Kidney (tissue), 14 donors: Measurements from ENCODE around the gene TMEM222. TPM values are rescaled to one million over a fixed set of nuclear protein-coding genes. Genes with fewer than 3 reads are reported as not detected.

Experiments used
- DNase-seq, 5 donors: peaks; one replicate each; pipeline ENCODE4 v3.0.0-alpha.2; 2013 to 2020
- FAIRE-seq: peaks from 2 replicates; lab custom pipeline; 2012; peaks lifted over from hg19 to GRCh38; lab: Jason Lieb, UNC
- H3K27ac ChIP-seq, 2 donors: one replicate each; pipeline ENCODE4 v1.7.0; 2013; ENCODE audit warnings: low read depth in 2 of 2, low read length in 2 of 2, inconsistent platforms in 1 of 2
- H3K27me3 ChIP-seq: one replicate; pipeline ENCODE4 v1.7.1; 2013; ENCODE audit warnings: low read length, inconsistent platforms; ENCODE audit not compliant: control insufficient read depth, insufficient read depth
- H3K36me3 ChIP-seq, 3 donors: one replicate each; pipeline versions ENCODE4 v1.7.0 to v1.7.1; 2013; ENCODE audit warnings: low read length in 3 of 3, control low read depth in 1 of 3, inconsistent platforms in 1 of 3; ENCODE audit not compliant: insufficient read depth in 3 of 3, control insufficient read depth in 2 of 3
- H3K4me1 ChIP-seq, 3 donors: one replicate each; pipeline versions ENCODE4 v1.7.0 to v1.7.1; 2013; ENCODE audit warnings: low read length in 3 of 3, inconsistent platforms in 1 of 3, low read depth in 1 of 3; ENCODE audit not compliant: control insufficient read depth in 2 of 3, insufficient read depth in 2 of 3
- H3K4me3 ChIP-seq, 3 donors: one replicate each; pipeline versions ENCODE4 v1.7.0 to v1.8.1; 2013; ENCODE audit warnings: low read length in 3 of 3, control low read depth in 1 of 3, inconsistent platforms in 1 of 3
- H3K9ac ChIP-seq, 3 donors: one replicate each; pipeline versions ENCODE4 v1.7.0 to v1.7.1; 2013; ENCODE audit warnings: low read length in 3 of 3, control low read depth in 1 of 3, inconsistent platforms in 1 of 3
- H3K9me3 ChIP-seq, 3 donors: one replicate each; pipeline versions ENCODE4 v1.7.0 to v1.7.1; 2013; ENCODE audit warnings: low read length in 3 of 3, control low read depth in 1 of 3, inconsistent platforms in 1 of 3; ENCODE audit not compliant: control insufficient read depth in 2 of 3, insufficient read depth in 1 of 3
- CTCF ChIP-seq: IDR thresholded peaks from 3 replicates; pipeline ENCODE4 v1.5.1; 2012; ENCODE audit warnings: mild to moderate bottlenecking, moderate library complexity, borderline replicate concordance; ENCODE audit not compliant: insufficient read depth; ENCODE audit errors: extremely low read depth
- intact Hi-C: fragments of 100-400 bp; cut with DNase I; formaldehyde crosslinking; loops from one replicate; pipeline ENCODE4 v1.11.1; 2022
- polyA plus RNA-seq: library from polyadenylated mRNA; stranded (reverse); fragments of 350-450 nt; fragmentation: Illumina TruSeq; extraction: RNeasy Lipid Tissue Mini Kit (QIAGEN cat#74804); gene quantifications from one replicate; pipeline ENCODE4 v1.2.3, GENCODE V29; 2014; ENCODE audit warnings: low read depth, low replicate concordance; ENCODE audit not compliant: insufficient read depth
- total RNA-seq: library from RNA; stranded (reverse); fragmentation: NEBNext Ultra II Directional; extraction: Animal tissue kit (Norgen Biotek cat#: 25700); gene quantifications from one replicate; pipeline ENCODE4 v1.2.1, GENCODE V29; 2021
- donor health status: control.
- donor health status: control.
- donor health status: control.
- donor health status: control.
- donor health status: control.
- donor health status: DM: yes; HTN: yes; CAD: no.
- donor health status: Normal renal cell carcinoma (clear cell type).

The TMEM222 gene
- total and polyA plus RNA-seq, 2 donors from 2014 or later, result 42.9 to 58.2 TPM

GRCh38 chr1:27297903-27298302 lies 24.1 kb upstream of the TMEM222 start:
- Histone ChIP-seq H3K27ac (no peak overlapping the region), H3K4me1 (peaks cover 0 to 5% (median 0%) of the 10 kb centered on the region in 3 donors), H3K36me3 (peaks cover 7 to 49% (median 44%) of the 10 kb centered on the region in 3 donors), H3K27me3 (no peaks in the 10 kb centered on the region), H3K9me3 (no peaks in the 10 kb centered on the region), H3K9ac (no peak overlapping the region), H3K4me3 (no peak overlapping the region)
- DNase-seq, result no peak
- TF ChIP-seq CTCF, result no peak
- intact Hi-C loops, result no loop called here
- no peak for FAIRE-seq

GRCh38 chr1:27298632-27299384 lies 23.2 kb upstream of the TMEM222 start:
- H3K36me3 ChIP-seq, result peaks cover 7 to 46% (median 43%) of the 10 kb centered on the region in 3 donors

GRCh38 chr1:27299385-27300271 lies 22.3 kb upstream of the TMEM222 start:
- Histone ChIP-seq H3K4me1 (peaks cover 0 to 5% (median 0%) of the 10 kb centered on the region in 3 donors), H3K9me3 (no peaks in the 10 kb centered on the region), H3K27ac (peak overlapping the region; percentile 49 to 68), H3K4me3 (no peak overlapping the region), H3K27me3 (no peaks in the 10 kb centered on the region), H3K9ac (no peak overlapping the region), H3K36me3 (peaks cover 7 to 40% (median 38%) of the 10 kb centered on the region in 3 donors)
- TF ChIP-seq CTCF, result no peak
- FAIRE-seq (no peak), DNase-seq (peak; percentile 42 to 79 (median 69))
- intact Hi-C loops, result loop anchor here (5.0 to 10.0 kb wide), 3 partner anchors 93 to 365 kb away; partner anchors contain the start of genes AHDC1 and GPR3

More at GRCh38 chr1:27298632-27299384, 23.2 kb upstream of the TMEM222 start:
- Histone ChIP-seq H3K4me3 (no peak overlapping the region), H3K4me1 (peaks cover 0 to 5% (median 0%) of the 10 kb centered on the region in 3 donors), H3K9ac (no peak overlapping the region), H3K9me3 (no peaks in the 10 kb centered on the region), H3K27me3 (no peaks in the 10 kb centered on the region), H3K27ac (peak overlapping the region in 1 of 2 donors; percentile 68)
- FAIRE-seq (no peak), DNase-seq (no peak)
- intact Hi-C loops, result no loop called here
- TF ChIP-seq CTCF, result no peak
